ENCODE data around the gene CCDC112. TPM values are rescaled to one million over a fixed set of nuclear protein-coding genes. Genes with fewer than 3 reads are reported as not detected.

Gene CCDC112
- total RNA-seq, 1 experiment from 2014 or later, result 13.0 TPM

DNA sequence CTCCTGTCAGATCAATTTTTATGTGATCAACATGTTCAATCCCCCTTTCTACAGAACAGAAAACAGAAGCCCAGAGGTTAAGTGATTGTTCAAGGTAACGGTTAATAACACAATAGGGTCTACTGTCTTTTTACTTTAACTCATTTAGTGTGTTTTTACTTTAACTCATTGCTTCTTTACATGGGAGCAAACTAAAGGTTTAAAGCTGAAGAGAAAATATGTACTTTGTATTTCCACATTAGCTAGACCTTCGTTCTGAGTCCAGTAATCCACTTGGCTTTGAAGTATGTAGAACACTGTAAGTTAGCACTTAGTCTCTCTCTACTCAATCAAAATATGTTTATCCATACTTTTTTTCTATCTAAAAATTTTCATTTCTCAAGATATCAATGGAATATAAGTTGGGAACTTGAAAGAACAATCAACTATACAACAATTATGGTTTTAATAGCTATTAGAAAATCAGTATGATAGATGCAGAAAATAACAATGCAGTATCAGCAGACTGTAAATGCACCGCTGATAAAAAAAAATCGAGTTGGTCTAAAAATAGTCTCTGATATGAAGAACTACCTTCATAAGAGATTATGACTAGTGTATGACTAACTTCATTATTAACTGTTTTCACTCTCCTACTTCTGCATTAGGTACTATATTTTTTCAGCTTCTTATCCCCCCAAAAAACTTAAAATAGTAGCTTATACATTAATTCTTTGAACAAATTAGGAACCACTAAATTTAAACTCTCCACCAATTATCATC lies 54.4 kb downstream of the CCDC112 start:
- H3K4me2 ChIP-seq (ENCODE audit: insufficient read depth, insufficient read length, low read length), result no peak overlapping the region
- TF ChIP-seq, protein P1, sequence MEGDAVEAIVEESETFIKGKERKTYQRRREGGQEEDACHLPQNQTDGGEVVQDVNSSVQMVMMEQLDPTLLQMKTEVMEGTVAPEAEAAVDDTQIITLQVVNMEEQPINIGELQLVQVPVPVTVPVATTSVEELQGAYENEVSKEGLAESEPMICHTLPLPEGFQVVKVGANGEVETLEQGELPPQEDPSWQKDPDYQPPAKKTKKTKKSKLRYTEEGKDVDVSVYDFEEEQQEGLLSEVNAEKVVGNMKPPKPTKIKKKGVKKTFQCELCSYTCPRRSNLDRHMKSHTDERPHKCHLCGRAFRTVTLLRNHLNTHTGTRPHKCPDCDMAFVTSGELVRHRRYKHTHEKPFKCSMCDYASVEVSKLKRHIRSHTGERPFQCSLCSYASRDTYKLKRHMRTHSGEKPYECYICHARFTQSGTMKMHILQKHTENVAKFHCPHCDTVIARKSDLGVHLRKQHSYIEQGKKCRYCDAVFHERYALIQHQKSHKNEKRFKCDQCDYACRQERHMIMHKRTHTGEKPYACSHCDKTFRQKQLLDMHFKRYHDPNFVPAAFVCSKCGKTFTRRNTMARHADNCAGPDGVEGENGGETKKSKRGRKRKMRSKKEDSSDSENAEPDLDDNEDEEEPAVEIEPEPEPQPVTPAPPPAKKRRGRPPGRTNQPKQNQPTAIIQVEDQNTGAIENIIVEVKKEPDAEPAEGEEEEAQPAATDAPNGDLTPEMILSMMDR (conservative IDR thresholded peaks at IDR 0.05), result no peak
- H3K27ac Mint-ChIP-seq, result no peak overlapping the region

More for the DNA sequence above, 54.4 kb downstream of the CCDC112 start:
- Histone ChIP-seq H3K79me2 (ENCODE audit: insufficient read depth, low read length) (no peaks in the 10 kb centered on the region), H3K18ac (ENCODE audit: insufficient read length, low read depth, low read length) (no peak overlapping the region), H2AK5ac (ENCODE audit: insufficient read length, low read length) (no peak overlapping the region), H4K20me1 (ENCODE audit: control insufficient read depth, insufficient read depth, insufficient read length) (no peaks in the 10 kb centered on the region), H3K23ac (ENCODE audit: insufficient read length, low read depth, low read length) (no peak overlapping the region), H3T11ph (ENCODE audit: low read length) (no peak overlapping the region), H2BK5ac (ENCODE audit: insufficient read length, low read length) (no peak overlapping the region), H2BK15ac (ENCODE audit: low read depth, low read length) (no peak overlapping the region), H3K27ac (ENCODE audit: insufficient read length, low read depth, low read length) (no peak overlapping the region), H3K27me3 (ENCODE audit: insufficient read depth, low read length) (no peaks in the 10 kb centered on the region), H3K14ac (ENCODE audit: insufficient read depth, low read length) (no peak overlapping the region), H3K9me3 (ENCODE audit: control insufficient read depth, low read depth, low read length) (no peaks in the 10 kb centered on the region), H3K9ac (ENCODE audit: extremely low read depth, insufficient read length, low read length) (no peak overlapping the region), H4K5ac (ENCODE audit: insufficient read length, low read depth, low read length) (no peak overlapping the region), H2BK20ac (ENCODE audit: low read depth, low read length, poor library complexity, severe bottlenecking) (no peak overlapping the region), H4K91ac (ENCODE audit: insufficient read length, low read depth, low read length) (no peak overlapping the region), H2BK12ac (ENCODE audit: insufficient read length, low read depth, low read length) (no peak overlapping the region), H2AFZ (ENCODE audit: low read length) (no peak overlapping the region), H2BK120ac (ENCODE audit: low read depth, low read length, poor library complexity, severe bottlenecking) (no peak overlapping the region), H3K4me1 (ENCODE audit: insufficient read depth, low read length) (no peaks in the 10 kb centered on the region), H3K4ac (ENCODE audit: low read depth, low read length) (no peak overlapping the region), H3K23me2 (ENCODE audit: insufficient read length, low read depth, low read length, poor library complexity, severe bottlenecking) (no peaks in the 10 kb centered on the region), H3K79me1 (ENCODE audit: insufficient read depth, low read depth, low read length, poor library complexity, severe bottlenecking) (no peaks in the 10 kb centered on the region), H3K56ac (ENCODE audit: insufficient read length, low read depth, low read length) (no peak overlapping the region), H4K8ac (replicated peaks; ENCODE audit: insufficient read length, low read depth, low read length) (no peak overlapping the region)
- Mint-ChIP-seq H3K9me3 (no peaks in the 10 kb centered on the region), H3K4me3 (no peak overlapping the region), H3K4me1 (peaks cover 4% of the 10 kb centered on the region in 2 experiments; a peak in 2 of 4 replicates), H3K27me3 (ENCODE audit: low read depth) (no peaks in the 10 kb centered on the region), H3K36me3 (ENCODE audit: insufficient read depth in 1 of 3, low read depth in 3 of 3) (peaks cover 0 to 13% (median 7%) of the 10 kb centered on the region in 3 experiments; a peak in 5 of 7 replicates)
- DNase-seq, result no peak
- WGBS (ENCODE audit: extremely low coverage, insufficient read length, low lambda C conversion rate), result no CpG with 5 or more reads among the region's 4 CpGs

Measured in H9 (cell line).